ENCODE data around the gene B3GALNT1. TPM values are rescaled to one million over a fixed set of nuclear protein-coding genes. Genes with fewer than 3 reads are reported as not detected.

The B3GALNT1 gene
- total RNA-seq, 4 donors from 2014 or later = 0.77 to 85.1 (median 14.8) TPM

- intact Hi-C loops (cut with DNase I; ENCODE audit: low total_unique reads) = no loop called here
- Histone ChIP-seq H3K4me1 (no peaks in the 10 kb centered on the region), H3K4me3 (no peak overlapping the region), H3K36me3 (no peaks in the 10 kb centered on the region), H3K9me3 (no peaks in the 10 kb centered on the region), H3K27ac (no peak overlapping the region), H3K27me3 (no peaks in the 10 kb centered on the region)
- DNase-seq = no peak
- TF ChIP-seq CTCF (IDR thresholded peaks at IDR 0.05) (no peak), POLR2A (IDR thresholded peaks at IDR 0.05) (no peak)
Observed at GRCh38 chr3:161072211-161072621, 32.9 kb downstream of the B3GALNT1 start.

- Histone ChIP-seq H3K9me3 (no peaks in the 10 kb centered on the region), H3K4me3 (no peak overlapping the region), H3K4me1 (no peaks in the 10 kb centered on the region), H3K27ac (no peak overlapping the region), H3K27me3 (no peaks in the 10 kb centered on the region), H3K36me3 (no peaks in the 10 kb centered on the region)
- no peak for DNase-seq
- no peak for TF ChIP-seq POLR2A (IDR thresholded peaks at IDR 0.05)
- TF ChIP-seq CTCF (IDR thresholded peaks at IDR 0.05) = no peak
- intact Hi-C loops (cut with DNase I; ENCODE audit: low total_unique reads) = no loop called here
Observed at GRCh38 chr3:161070980-161071663, 34.0 kb downstream of the B3GALNT1 start.

DNA sequence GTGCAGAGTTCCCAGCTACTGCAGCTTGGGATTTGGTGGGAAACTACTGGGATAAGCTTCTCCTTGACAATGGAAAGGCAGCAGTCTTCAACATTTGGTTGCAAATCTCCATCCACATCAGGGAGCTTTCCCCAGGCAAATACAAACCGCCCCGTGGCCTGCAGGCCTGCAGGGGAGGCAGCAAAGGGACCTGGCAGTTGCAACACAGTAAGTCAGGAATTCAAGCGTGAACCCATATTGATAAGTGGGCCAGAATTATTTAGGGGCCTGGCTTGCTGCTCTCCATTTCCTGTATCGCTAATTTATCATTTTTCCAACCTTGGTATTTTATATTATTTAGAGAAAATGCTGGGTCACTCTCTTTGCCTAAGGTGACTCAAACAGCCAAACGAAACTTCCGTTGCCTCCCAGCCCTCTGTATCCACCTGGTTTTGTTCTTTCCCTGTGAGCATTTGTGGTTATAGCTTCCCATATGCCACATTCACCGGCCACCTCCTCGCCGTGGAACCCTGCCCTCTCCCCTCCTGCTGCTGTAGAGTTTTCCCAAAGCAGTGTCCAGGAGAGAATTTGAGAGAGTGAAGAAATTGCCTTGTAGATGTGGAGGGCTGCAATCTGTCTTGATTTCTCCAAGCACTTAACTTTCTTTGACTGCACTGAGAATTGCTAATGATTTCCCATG, 34.8 kb downstream of the B3GALNT1 start:
- DNase-seq = no peak
- intact Hi-C loops (cut with DNase I; ENCODE audit: low total_unique reads) = no loop called here
- Histone ChIP-seq H3K27me3 (no peaks in the 10 kb centered on the region), H3K9me3 (no peaks in the 10 kb centered on the region), H3K27ac (no peak overlapping the region), H3K4me3 (no peak overlapping the region), H3K4me1 (no peaks in the 10 kb centered on the region), H3K36me3 (no peaks in the 10 kb centered on the region)
- TF ChIP-seq POLR2A (IDR thresholded peaks at IDR 0.05) (no peak), CTCF (IDR thresholded peaks at IDR 0.05) (no peak)

GRCh38 chr3:161069511-161070251, 35.5 kb downstream of the B3GALNT1 start:
- no peak overlapping the region for H3K4me3 ChIP-seq
- no peak for DNase-seq
- H3K27ac ChIP-seq = no peak overlapping the region
- no peaks in the 10 kb centered on the region for H3K4me1 ChIP-seq
- intact Hi-C loops (cut with DNase I; ENCODE audit: low total_unique reads) = no loop called here
- TF ChIP-seq POLR2A (IDR thresholded peaks at IDR 0.05) = no peak
- TF ChIP-seq CTCF (IDR thresholded peaks at IDR 0.05) = no peak
- H3K27me3 ChIP-seq = no peaks in the 10 kb centered on the region
- H3K36me3 ChIP-seq = no peaks in the 10 kb centered on the region
- H3K9me3 ChIP-seq = no peaks in the 10 kb centered on the region

DNA sequence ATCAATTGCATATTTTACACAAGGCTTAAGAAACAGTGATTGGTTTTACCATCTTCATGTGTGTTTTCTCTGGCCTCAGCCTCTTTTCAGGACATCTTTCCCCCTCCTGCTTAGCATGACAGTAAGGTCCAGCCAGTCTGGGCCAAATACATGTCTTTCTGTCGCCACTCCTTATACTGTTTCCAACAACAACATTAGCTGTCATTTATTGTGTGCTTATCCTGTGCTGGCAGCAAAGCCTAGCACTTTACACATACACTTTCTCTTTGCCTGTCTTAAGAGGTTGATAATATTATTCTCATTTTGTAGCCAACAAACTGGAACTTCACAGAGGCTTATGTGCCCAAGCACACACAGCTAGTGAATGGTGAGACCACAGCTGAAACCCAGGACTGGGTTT, 37.8 kb downstream of the B3GALNT1 start:
- TF ChIP-seq POLR2A (IDR thresholded peaks at IDR 0.05) = no peak

More for the DNA sequence above, 37.8 kb downstream of the B3GALNT1 start:
- no peaks in the 10 kb centered on the region for H3K27me3 ChIP-seq
- no peak overlapping the region for H3K27ac ChIP-seq
- H3K4me3 ChIP-seq = no peak overlapping the region
- intact Hi-C loops (cut with DNase I; ENCODE audit: low total_unique reads) = no loop called here
- H3K4me1 ChIP-seq = no peaks in the 10 kb centered on the region
- no peaks in the 10 kb centered on the region for H3K9me3 ChIP-seq
- DNase-seq = no peak
- no peaks in the 10 kb centered on the region for H3K36me3 ChIP-seq

Measured in uterus (tissue), 4 donors.